Trophoblast cell (in vitro differentiated cells and primary cell): ENCODE data around the gene RTP2.

Experiments used
- DNase-seq, 2 donors: peaks; one replicate each; pipeline ENCODE4 v3.0.0-alpha.2; 2016
- H2AFZ ChIP-seq: 2 replicates; pipeline ENCODE4 v1.6.1; 2013; ENCODE audit warnings: low read length, moderate library complexity, mild to moderate bottlenecking; ENCODE audit not compliant: insufficient read depth, poor library complexity
- H2AK5ac ChIP-seq: 2 replicates; pipeline ENCODE4 v1.6.1; 2013; ENCODE audit warnings: mild to moderate bottlenecking, low read length
- H2BK120ac ChIP-seq: 2 replicates; pipeline ENCODE4 v1.6.1; 2013; ENCODE audit warnings: low read length, mild to moderate bottlenecking, moderate library complexity; ENCODE audit not compliant: insufficient read depth, poor library complexity
- H2BK12ac ChIP-seq: 2 replicates; pipeline ENCODE4 v1.6.1; 2013; ENCODE audit warnings: mild to moderate bottlenecking, low read length, moderate library complexity
- H2BK5ac ChIP-seq: 2 replicates; pipeline ENCODE4 v1.6.1; 2013; ENCODE audit warnings: low read length, low read depth, moderate library complexity, mild to moderate bottlenecking; ENCODE audit not compliant: poor library complexity
- H3K14ac ChIP-seq: 2 replicates; pipeline ENCODE4 v1.6.1; 2013; ENCODE audit warnings: mild to moderate bottlenecking, low read length
- H3K18ac ChIP-seq: 2 replicates; pipeline ENCODE4 v1.6.1; 2013; ENCODE audit warnings: mild to moderate bottlenecking, low read length
- H3K23ac ChIP-seq: 2 replicates; pipeline ENCODE4 v1.6.1; 2013; ENCODE audit warnings: low read length
- H3K27ac ChIP-seq: 2 replicates; pipeline ENCODE4 v1.5.1; 2013; ENCODE audit warnings: low read depth, mild to moderate bottlenecking, inconsistent platforms, low read length, moderate library complexity
- H3K27me3 ChIP-seq: 2 replicates; pipeline ENCODE4 v1.6.1; 2013; ENCODE audit warnings: inconsistent platforms, mild to moderate bottlenecking, low read length, moderate library complexity; ENCODE audit not compliant: insufficient read depth
- H3K36me3 ChIP-seq, 2 experiments: 1 replicate in 1 of 2; 2 replicates in 1 of 2; pipeline ENCODE4 v1.6.1; 2013; ENCODE audit warnings: low read length in 2 of 2, mild to moderate bottlenecking in 2 of 2, moderate library complexity in 1 of 2; ENCODE audit not compliant: insufficient read depth in 2 of 2, control insufficient read depth in 1 of 2
- H3K4ac ChIP-seq: 2 replicates; pipeline ENCODE4 v1.6.1; 2013; ENCODE audit warnings: low read depth, mild to moderate bottlenecking, low read length, moderate library complexity
- H3K4me1 ChIP-seq, 2 experiments: 1 replicate in 1 of 2; 2 replicates in 1 of 2; pipeline ENCODE4 v1.6.1; 2013; ENCODE audit warnings: low read length in 2 of 2, mild to moderate bottlenecking in 2 of 2, moderate library complexity in 1 of 2; ENCODE audit not compliant: insufficient read depth in 2 of 2, control insufficient read depth in 1 of 2
- H3K4me2 ChIP-seq: 2 replicates; pipeline ENCODE4 v1.6.1; 2013; ENCODE audit warnings: inconsistent platforms, mild to moderate bottlenecking, low read length, moderate library complexity
- H3K4me3 ChIP-seq: 2 replicates; pipeline ENCODE4 v1.5.1; 2013; ENCODE audit warnings: mild to moderate bottlenecking, low read depth, low read length, inconsistent platforms
- H3K79me1 ChIP-seq: one replicate; pipeline ENCODE4 v1.6.1; 2013; ENCODE audit warnings: low read length
- H3K79me2 ChIP-seq: 2 replicates; pipeline ENCODE4 v1.6.1; 2013; ENCODE audit warnings: low read length, mild to moderate bottlenecking; ENCODE audit not compliant: control insufficient read depth, insufficient read depth, poor library complexity
- H3K9ac ChIP-seq: 2 replicates; pipeline ENCODE4 v1.6.1; 2013; ENCODE audit warnings: mild to moderate bottlenecking, low read length
- H3K9me3 ChIP-seq: 2 replicates; pipeline ENCODE4 v1.6.1; 2013; ENCODE audit warnings: low read depth, mild to moderate bottlenecking, control low read depth, inconsistent platforms, low read length; ENCODE audit not compliant: insufficient read depth
- H4K12ac ChIP-seq: 2 replicates; pipeline ENCODE4 v1.6.1; 2013; ENCODE audit warnings: low read depth, mild to moderate bottlenecking, low read length, moderate library complexity
- H4K8ac ChIP-seq: 2 replicates; pipeline ENCODE4 v1.6.1; 2013; ENCODE audit warnings: low read depth, mild to moderate bottlenecking, low read length, moderate library complexity
- H4K91ac ChIP-seq: one replicate; pipeline ENCODE4 v1.6.1; 2013; ENCODE audit warnings: low read depth, mild to moderate bottlenecking, low read length, moderate library complexity
- WGBS: extraction: QIAGEN DNeasy Blood & Tissue Kit; methylation state at CpG from one replicate; pipeline ENCODE4 v1.1.7; 2013; ENCODE audit warnings: missing lambda C conversion rate; ENCODE audit not compliant: insufficient read length, insufficient coverage; ENCODE audit errors: extremely low coverage; 5-methylcytosine and 5-hydroxymethylcytosine counted together

RTP2 gene

GRCh38 chr3:187661267-187661666, 41.1 kb downstream of the RTP2 start:
- DNase-seq, result peak in 1 of 2 donors; percentile 35
- Histone ChIP-seq H2AK5ac (no peak overlapping the region), H2BK12ac (no peak overlapping the region)

GRCh38 chr3:187651282-187651681, 51.1 kb downstream of the RTP2 start:
- H3K79me2 ChIP-seq, result no peaks in the 10 kb centered on the region
- no peak overlapping the region for H2BK120ac ChIP-seq
- H3K14ac ChIP-seq, result no peak overlapping the region
- H3K27ac ChIP-seq, result no peak overlapping the region
- no peak overlapping the region for H4K8ac ChIP-seq
- no peak overlapping the region for H3K23ac ChIP-seq
- no peak overlapping the region for H3K4ac ChIP-seq
- no peaks in the 10 kb centered on the region for H3K27me3 ChIP-seq
- no peak overlapping the region for H2BK5ac ChIP-seq
- H3K4me2 ChIP-seq, result no peak overlapping the region
- H3K36me3 ChIP-seq, result no peaks in the 10 kb centered on the region
- no peak overlapping the region for H4K91ac ChIP-seq
- H3K9ac ChIP-seq, result no peak overlapping the region
- no peaks in the 10 kb centered on the region for H3K79me1 ChIP-seq
- DNase-seq, result no peak
- no peak overlapping the region for H2AK5ac ChIP-seq
- no peaks in the 10 kb centered on the region for H3K4me1 ChIP-seq
- H4K12ac ChIP-seq, result no peak overlapping the region
- no peak overlapping the region for H3K18ac ChIP-seq
- H2AFZ ChIP-seq, result no peak overlapping the region
- no peak overlapping the region for H3K4me3 ChIP-seq
- WGBS, result no CpG with 5 or more reads among the region's 2 CpGs
- H3K9me3 ChIP-seq, result no peaks in the 10 kb centered on the region
- H2BK12ac ChIP-seq, result no peak overlapping the region

More at GRCh38 chr3:187661267-187661666, 41.1 kb downstream of the RTP2 start:
- Histone ChIP-seq H4K8ac (no peak overlapping the region), H3K36me3 (no peaks in the 10 kb centered on the region), H3K23ac (no peak overlapping the region), H3K18ac (no peak overlapping the region), H3K9me3 (no peaks in the 10 kb centered on the region), H3K79me2 (no peaks in the 10 kb centered on the region), H2AFZ (no peak overlapping the region), H3K27me3 (no peaks in the 10 kb centered on the region), H3K4me1 (no peaks in the 10 kb centered on the region), H3K4ac (no peak overlapping the region), H3K27ac (no peak overlapping the region), H2BK5ac (no peak overlapping the region), H4K12ac (no peak overlapping the region), H3K79me1 (no peaks in the 10 kb centered on the region), H4K91ac (no peak overlapping the region), H2BK120ac (no peak overlapping the region), H3K4me3 (no peak overlapping the region), H3K14ac (no peak overlapping the region), H3K4me2 (no peak overlapping the region), H3K9ac (no peak overlapping the region)
